Smooth muscle cell (in vitro differentiated cells): ENCODE data around the gene MUC4. TPM values are rescaled to one million over a fixed set of nuclear protein-coding genes. Genes with fewer than 3 reads are reported as not detected.
A peak's percentile ranks its signal among the peaks of the same experiment; 100 is the strongest.

Source experiments
- DNase-seq: peaks from one replicate; lab custom pipeline; 2025; ENCODE audit not compliant: unreplicated experiment; lab: John Stamatoyannopoulos, UW
- H2AFZ ChIP-seq: fragments of 200-600 bp; sonication (generic); 2 replicates; pipeline ENCODE4 v1.6.0; 2016; ENCODE audit warnings: antibody characterized with exemption, low read depth, mild to moderate bottlenecking
- H3F3A ChIP-seq: fragments of 200-600 bp; sonication (generic); 2 replicates; pipeline ENCODE4 v1.6.0; 2017; ENCODE audit warnings: antibody characterized with exemption, low read depth
- H3K27ac ChIP-seq: fragments of 200-600 bp; sonication (generic); 2 replicates; pipeline ENCODE4 v1.5.1; 2016; ENCODE audit warnings: low read depth, mild to moderate bottlenecking
- H3K27me3 ChIP-seq: fragments of 200-600 bp; sonication (generic); 2 replicates; pipeline ENCODE4 v1.6.1; 2016; ENCODE audit warnings: low read depth, mild to moderate bottlenecking
- H3K36me3 ChIP-seq: fragments of 200-600 bp; sonication (generic); 2 replicates; pipeline ENCODE4 v1.5.1; 2016; ENCODE audit warnings: low read depth
- H3K4me1 ChIP-seq: fragments of 200-600 bp; sonication (generic); 2 replicates; pipeline ENCODE4 v1.5.1; 2016; ENCODE audit warnings: low read depth
- H3K4me2 ChIP-seq: fragments of 200-600 bp; sonication (generic); 2 replicates; pipeline ENCODE4 v1.6.0; 2016; ENCODE audit warnings: mild to moderate bottlenecking
- H3K4me3 ChIP-seq: fragments of 200-600 bp; sonication (generic); 2 replicates; pipeline ENCODE4 v1.5.1; 2016; ENCODE audit warnings: mild to moderate bottlenecking
- H3K79me2 ChIP-seq: fragments of 200-600 bp; sonication (generic); 2 replicates; pipeline ENCODE4 v1.6.0; 2016; ENCODE audit warnings: low read depth, mild to moderate bottlenecking
- H3K9ac ChIP-seq: fragments of 200-600 bp; sonication (generic); 2 replicates; pipeline ENCODE4 v1.6.0; 2016; ENCODE audit warnings: low read depth
- H3K9me3 ChIP-seq: fragments of 200-600 bp; sonication (generic); replicated peaks from 2 replicates; pipeline ENCODE4 v1.5.1; 2016; ENCODE audit warnings: low read depth
- H4K20me1 ChIP-seq: fragments of 200-600 bp; sonication (generic); 2 replicates; pipeline ENCODE4 v1.6.0; 2016; ENCODE audit warnings: low read depth
- WGBS: methylation state at CpG from one replicate; pipeline ENCODE4 v1.1.7; 2016; ENCODE audit warnings: low lambda C conversion rate; 5-methylcytosine and 5-hydroxymethylcytosine counted together
- polyA plus RNA-seq: library from polyadenylated mRNA; unstranded; fragments of >200 nt; fragmentation: Nextera tagmentation; extraction: Ambion mirVana; gene quantifications from 2 replicates; pipeline ENCODE4 v1.2.1, GENCODE V29; 2016
- total RNA-seq: library from RNA; depleted of rRNA; stranded (reverse); fragments of >200 nt; gene quantifications from 2 replicates; pipeline ENCODE4 v1.2.3, GENCODE V29; 2014
- TF ChIP-seq, protein P1 (sequence below): fragments of 200-600 bp; sonication (generic); IDR thresholded peaks from 2 replicates; pipeline ENCODE4 v1.5.1; 2017; ENCODE audit warnings: borderline replicate concordance, mild to moderate bottlenecking, antibody characterized with exemption; ENCODE audit not compliant: insufficient read depth, poor library complexity, severe bottlenecking

MUC4 gene
- total and polyA plus RNA-seq, 2 experiments from 2014 or later, result not detected

DNA sequence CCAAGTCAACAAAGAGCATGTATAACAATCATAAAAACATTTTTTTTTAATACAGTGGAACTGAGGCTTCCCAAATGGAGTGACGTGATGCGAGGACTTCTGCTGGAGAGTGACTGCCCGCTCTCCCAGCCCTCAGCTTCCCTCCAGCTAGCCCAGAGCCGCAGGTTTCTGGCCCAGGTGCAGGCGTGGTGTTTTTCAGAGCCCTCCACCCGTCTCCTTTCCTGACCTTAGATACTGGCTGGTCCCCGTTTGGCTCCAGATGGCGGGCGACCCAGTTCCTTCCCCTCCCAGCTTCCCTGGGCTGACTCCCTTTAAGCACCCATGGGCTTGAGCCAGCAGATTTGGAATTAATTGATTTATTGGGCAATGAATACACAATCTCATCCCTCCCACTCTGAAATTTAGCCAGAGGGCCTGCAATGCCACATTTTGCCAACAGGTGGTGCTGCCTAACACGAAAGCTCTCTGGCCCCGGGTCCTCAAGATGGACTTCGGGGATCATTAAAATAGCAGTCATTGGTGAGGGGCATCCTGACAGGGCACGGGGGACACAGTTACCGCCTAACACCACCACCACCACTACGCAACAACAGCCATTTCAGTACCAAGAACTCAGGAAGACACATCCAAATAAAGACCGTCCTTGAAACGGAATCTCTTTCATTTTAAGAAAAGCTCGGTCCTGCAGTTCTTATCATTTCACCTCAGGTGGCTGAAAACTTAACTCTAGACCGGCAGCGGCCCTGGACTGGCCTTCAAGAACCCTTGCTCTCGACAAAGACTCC lies 47.5 kb upstream of the MUC4 start:
- Histone ChIP-seq H3K36me3 (no peaks in the 10 kb centered on the region), H3K79me2 (no peaks in the 10 kb centered on the region), H3K4me1 (peaks cover 3% of the 10 kb centered on the region), H3K4me2 (no peak overlapping the region), H3F3A (no peaks in the 10 kb centered on the region), H2AFZ (no peak overlapping the region), H3K27ac (no peak overlapping the region), H4K20me1 (no peaks in the 10 kb centered on the region), H3K9ac (no peak overlapping the region), H3K4me3 (no peak overlapping the region), H3K27me3 (no peaks in the 10 kb centered on the region), H3K9me3 (no peaks in the 10 kb centered on the region)
- TF ChIP-seq, protein P1, sequence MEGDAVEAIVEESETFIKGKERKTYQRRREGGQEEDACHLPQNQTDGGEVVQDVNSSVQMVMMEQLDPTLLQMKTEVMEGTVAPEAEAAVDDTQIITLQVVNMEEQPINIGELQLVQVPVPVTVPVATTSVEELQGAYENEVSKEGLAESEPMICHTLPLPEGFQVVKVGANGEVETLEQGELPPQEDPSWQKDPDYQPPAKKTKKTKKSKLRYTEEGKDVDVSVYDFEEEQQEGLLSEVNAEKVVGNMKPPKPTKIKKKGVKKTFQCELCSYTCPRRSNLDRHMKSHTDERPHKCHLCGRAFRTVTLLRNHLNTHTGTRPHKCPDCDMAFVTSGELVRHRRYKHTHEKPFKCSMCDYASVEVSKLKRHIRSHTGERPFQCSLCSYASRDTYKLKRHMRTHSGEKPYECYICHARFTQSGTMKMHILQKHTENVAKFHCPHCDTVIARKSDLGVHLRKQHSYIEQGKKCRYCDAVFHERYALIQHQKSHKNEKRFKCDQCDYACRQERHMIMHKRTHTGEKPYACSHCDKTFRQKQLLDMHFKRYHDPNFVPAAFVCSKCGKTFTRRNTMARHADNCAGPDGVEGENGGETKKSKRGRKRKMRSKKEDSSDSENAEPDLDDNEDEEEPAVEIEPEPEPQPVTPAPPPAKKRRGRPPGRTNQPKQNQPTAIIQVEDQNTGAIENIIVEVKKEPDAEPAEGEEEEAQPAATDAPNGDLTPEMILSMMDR, result peak; percentile 96
- peak; percentile 28 for DNase-seq
- WGBS, result 32% methylated on average over 21 of the region's 21 CpGs

DNA sequence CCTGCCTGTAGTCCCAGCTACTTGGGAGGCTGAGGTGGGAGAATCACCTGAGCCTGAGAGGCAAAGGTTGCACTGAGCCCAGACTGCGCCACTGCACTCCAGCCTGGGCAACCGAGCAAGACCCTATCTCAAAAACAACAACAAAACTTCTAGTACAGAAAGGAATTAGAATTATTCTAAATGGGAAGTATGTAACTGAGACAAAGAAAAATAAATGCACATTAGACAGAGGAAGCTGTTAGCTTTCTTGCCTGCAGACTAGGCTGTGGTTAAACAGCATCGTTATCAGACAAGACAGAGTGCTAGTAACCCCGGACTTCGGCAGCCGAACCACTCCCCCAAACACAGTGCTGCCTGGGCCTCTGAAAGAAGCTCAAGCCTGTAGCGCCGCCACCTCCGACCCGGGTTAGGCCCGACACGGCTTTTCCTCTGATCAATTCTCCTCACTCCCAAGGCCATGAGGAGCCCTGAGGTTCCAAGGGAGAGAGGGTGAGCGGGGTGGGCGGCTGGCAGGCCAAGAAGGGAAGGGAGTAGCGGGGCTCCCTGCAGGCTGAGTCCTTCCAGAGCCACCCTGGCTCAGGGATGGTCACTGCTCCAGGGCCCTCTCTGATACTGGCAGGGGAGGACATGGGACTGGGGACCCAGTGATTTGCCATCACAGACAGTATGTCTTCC lies 44.8 kb upstream of the MUC4 start:
- H3K79me2 ChIP-seq, result no peaks in the 10 kb centered on the region

DNA sequence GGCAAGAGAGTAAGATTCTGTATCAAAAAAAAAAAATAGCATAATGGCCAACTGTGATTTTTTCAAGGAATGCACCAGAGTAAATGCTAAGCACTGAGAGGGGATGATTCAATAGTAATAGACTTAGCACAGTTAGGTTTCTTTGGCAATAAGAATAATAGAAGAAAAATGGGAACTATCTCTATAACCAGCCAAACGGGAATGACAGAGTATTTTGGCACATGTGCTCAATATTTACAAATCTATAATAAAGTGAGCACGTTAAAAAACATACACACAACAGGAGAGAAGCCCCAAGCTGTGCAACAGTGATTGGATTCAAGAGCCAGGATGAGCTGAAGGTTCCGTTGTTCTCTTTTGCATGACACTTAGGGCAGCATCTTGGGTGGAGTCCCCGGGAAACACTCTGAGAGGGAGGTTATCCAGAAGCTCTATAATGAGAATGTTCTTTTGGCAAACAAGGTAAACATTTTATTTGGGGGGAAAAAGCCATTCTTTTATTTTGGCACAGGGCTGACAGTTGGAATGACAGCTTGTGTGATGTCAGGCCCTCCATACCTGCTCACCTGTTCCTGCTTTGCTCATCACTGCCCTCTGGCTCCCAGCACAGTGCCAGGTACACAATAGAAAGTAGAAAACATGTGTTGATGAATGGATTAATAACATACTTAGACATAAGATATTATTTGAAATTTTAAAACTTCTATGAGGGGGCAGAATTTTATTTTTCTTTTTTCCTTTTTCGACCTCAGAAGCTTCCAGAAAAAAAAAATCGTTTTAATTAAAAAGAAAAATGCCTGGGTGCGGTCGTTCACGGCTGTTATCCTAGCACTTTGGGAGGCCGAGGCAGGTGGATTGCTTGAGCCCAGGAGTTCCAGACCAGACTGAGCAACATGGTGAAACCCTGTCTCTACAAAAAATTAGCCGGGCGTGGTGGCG lies 44.0 kb upstream of the MUC4 start:
- no peak overlapping the region for H3K4me2 ChIP-seq
- DNase-seq, result no peak
- H3K4me1 ChIP-seq, result peaks cover 3% of the 10 kb centered on the region
- no peak overlapping the region for H2AFZ ChIP-seq
- no peak overlapping the region for H3K27ac ChIP-seq
- H3K4me3 ChIP-seq, result no peak overlapping the region
- 80% methylated on average over 13 of the region's 13 CpGs for WGBS
- no peaks in the 10 kb centered on the region for H3K36me3 ChIP-seq
- no peaks in the 10 kb centered on the region for H3K79me2 ChIP-seq
- no peaks in the 10 kb centered on the region for H4K20me1 ChIP-seq
- no peaks in the 10 kb centered on the region for H3K27me3 ChIP-seq
- H3K9ac ChIP-seq, result no peak overlapping the region
- H3F3A ChIP-seq, result no peaks in the 10 kb centered on the region
- H3K9me3 ChIP-seq, result no peaks in the 10 kb centered on the region
- TF ChIP-seq, protein P1, result no peak

More for the DNA sequence above, 44.8 kb upstream of the MUC4 start:
- WGBS, result 86% methylated on average over 15 of the region's 15 CpGs
- H3K27me3 ChIP-seq, result no peaks in the 10 kb centered on the region
- H3K9ac ChIP-seq, result no peak overlapping the region
- H3F3A ChIP-seq, result no peaks in the 10 kb centered on the region
- no peak for DNase-seq
- H3K36me3 ChIP-seq, result no peaks in the 10 kb centered on the region
- peaks cover 3% of the 10 kb centered on the region for H3K4me1 ChIP-seq
- no peak overlapping the region for H3K4me3 ChIP-seq
- H3K9me3 ChIP-seq, result no peaks in the 10 kb centered on the region
- no peak overlapping the region for H3K4me2 ChIP-seq
- H2AFZ ChIP-seq, result no peak overlapping the region
- TF ChIP-seq, protein P1, result no peak
- H4K20me1 ChIP-seq, result no peaks in the 10 kb centered on the region
- H3K27ac ChIP-seq, result no peak overlapping the region
